Activated CD4-positive, alpha-beta T cell treated with anti-CD3 and anti-CD28 coated beads for 36 hours (primary cell): ENCODE data around the gene VPS9D1. TPM values are rescaled to one million over a fixed set of nuclear protein-coding genes. Genes with fewer than 3 reads are reported as not detected.

Source experiments
- ATAC-seq: fragments of 200-7000 bp; cut with Tn5 transposase; one replicate; pipeline ENCODE4 v1.10.0; 2021; ENCODE audit warnings: mild to moderate bottlenecking, moderate library complexity
- CTCF ChIA-PET: fragments of 350-600 bp; sonication (Branson Sonifier 250); formaldehyde crosslinking; loops from one replicate; lab custom pipeline; 2021; ENCODE audit warnings: antibody characterized with exemption; lab: Charles Lee
- POLR2A ChIA-PET: fragments of 350-600 bp; sonication (Branson Sonifier 250); formaldehyde crosslinking; loops from one replicate; lab custom pipeline; 2021; ENCODE audit warnings: antibody characterized with exemption, inconsistent platforms; lab: Charles Lee
- DNase-seq: peaks from one replicate; pipeline ENCODE4 v3.0.0-alpha.2; 2020
- H3K27ac Mint-ChIP-seq: one replicate; pipeline ENCODE4 v1.8.0; 2021; ENCODE audit warnings: mixed read lengths
- H3K27me3 Mint-ChIP-seq: one replicate; pipeline ENCODE4 v1.8.0; 2021; ENCODE audit warnings: mixed read lengths
- H3K36me3 Mint-ChIP-seq: one replicate; pipeline ENCODE4 v1.8.0; 2021; ENCODE audit warnings: low read depth, mixed read lengths
- H3K4me1 Mint-ChIP-seq: one replicate; pipeline ENCODE4 v1.8.0; 2021; ENCODE audit warnings: mixed read lengths
- H3K4me3 Mint-ChIP-seq: one replicate; pipeline ENCODE4 v1.8.0; 2021; ENCODE audit warnings: mild to moderate bottlenecking, moderate library complexity, mixed read lengths
- H3K9me3 Mint-ChIP-seq: one replicate; pipeline ENCODE4 v1.8.0; 2021; ENCODE audit warnings: low read depth, mixed read lengths
- intact Hi-C, 2 experiments: fragments of 100-400 bp; cut with DNase I in 1 of 2; cut with micrococcal nuclease in 1 of 2; formaldehyde crosslinking; loops; one replicate each; pipeline versions ENCODE4 v1.14.2 to v1.15.1; 2022 to 2024; cut with DNase I, micrococcal nuclease
- total RNA-seq, 2 experiments: library from RNA; stranded (reverse); gene quantifications; one replicate each; pipeline ENCODE4 v1.2.3, GENCODE V29; 2021

The VPS9D1 gene
- total RNA-seq, 2 experiments from 2014 or later, result 2.0 to 2.6 TPM

- H3K27me3 Mint-ChIP-seq, result no peaks in the 10 kb centered on the region
- H3K27ac Mint-ChIP-seq, result peak overlapping the region; percentile 78
- ChIA-PET POLR2A (no interaction called here), CTCF (interaction anchor here (2.6 kb wide), 1 partner anchor 14 kb away, joined by 11 read pairs; no protein-coding TSS in a partner anchor)
- peaks cover 33% of the 10 kb centered on the region for H3K36me3 Mint-ChIP-seq
- ATAC-seq (no peak), DNase-seq (peak; percentile 50)
- intact Hi-C loops, result loop anchor here (5.0 to 10.0 kb wide), 3 partner anchors 97 to 1266 kb away; partner anchors contain the start of genes MC1R (in 2 of the 2), FANCA (in 1 of the 2) and ZFPM1 (in 1 of the 2)
- peak overlapping the region; percentile 71 for H3K4me3 Mint-ChIP-seq
- H3K9me3 Mint-ChIP-seq, result no peaks in the 10 kb centered on the region
- H3K4me1 Mint-ChIP-seq, result peaks cover 40% of the 10 kb centered on the region
Observed at GRCh38 chr16:89720551-89720812, 216 bp downstream of the VPS9D1 start.

- POLR2A ChIA-PET, result no interaction called here
- intact Hi-C loops, result no loop called here
- H3K36me3 Mint-ChIP-seq, result peaks cover 25% of the 10 kb centered on the region
Observed at GRCh38 chr16:89717688-89718505, 2.8 kb downstream of the VPS9D1 start.

GRCh38 chr16:89716916-89717687 is 3.6 kb downstream of the VPS9D1 start:
- no peak overlapping the region for H3K27ac Mint-ChIP-seq
- no peaks in the 10 kb centered on the region for H3K27me3 Mint-ChIP-seq
- CTCF ChIA-PET, result interaction anchor here (1.0 kb wide), 2 partner anchors 16 to 17 kb away, joined by 3 to 4 read pairs; partner anchors contain the start of gene SPATA2L
- no peak for DNase-seq
- ATAC-seq, result no peak
- H3K9me3 Mint-ChIP-seq, result no peaks in the 10 kb centered on the region
- H3K4me3 Mint-ChIP-seq, result no peak overlapping the region
- H3K4me1 Mint-ChIP-seq, result peaks cover 25% of the 10 kb centered on the region
- H3K36me3 Mint-ChIP-seq, result peaks cover 19% of the 10 kb centered on the region
- POLR2A ChIA-PET, result no interaction called here
- intact Hi-C loops, result no loop called here

More at GRCh38 chr16:89717688-89718505, 2.8 kb downstream of the VPS9D1 start:
- CTCF ChIA-PET, result interaction anchor here (1.0 to 2.6 kb wide), 2 partner anchors 12 to 16 kb away, joined by 3 to 11 read pairs; partner anchors contain the start of gene SPATA2L
- no peaks in the 10 kb centered on the region for H3K27me3 Mint-ChIP-seq
- no peak overlapping the region for H3K27ac Mint-ChIP-seq
- no peak overlapping the region for H3K4me3 Mint-ChIP-seq
- H3K4me1 Mint-ChIP-seq, result peaks cover 28% of the 10 kb centered on the region
- H3K9me3 Mint-ChIP-seq, result no peaks in the 10 kb centered on the region
- ATAC-seq, result no peak
- no peak for DNase-seq

GRCh38 chr16:89716493-89716892 is 4.2 kb downstream of the VPS9D1 start:
- Mint-ChIP-seq H3K27me3 (no peaks in the 10 kb centered on the region), H3K9me3 (no peaks in the 10 kb centered on the region), H3K27ac (no peak overlapping the region), H3K4me3 (no peak overlapping the region), H3K36me3 (peaks cover 19% of the 10 kb centered on the region), H3K4me1 (peaks cover 25% of the 10 kb centered on the region)
- DNase-seq (no peak), ATAC-seq (no peak)
- ChIA-PET CTCF (interaction anchor here (0.7 to 1.0 kb wide), 3 partner anchors 11 to 17 kb away, joined by 3 to 4 read pairs (median 3); partner anchors contain the start of gene SPATA2L), POLR2A (no interaction called here)
- intact Hi-C loops, result no loop called here

GRCh38 chr16:89712274-89712781 is 8.4 kb downstream of the VPS9D1 start:
- ChIA-PET POLR2A (interaction anchor here (0.7 to 1.7 kb wide), 2 partner anchors 9 to 16 kb away, joined by 4 to 6 read pairs; no protein-coding TSS in a partner anchor), CTCF (no interaction called here)
- DNase-seq (no peak), ATAC-seq (no peak)
- Mint-ChIP-seq H3K4me3 (peak overlapping the region; percentile 76), H3K27me3 (no peaks in the 10 kb centered on the region), H3K4me1 (peaks cover 8% of the 10 kb centered on the region), H3K27ac (peak overlapping the region; percentile 58), H3K9me3 (no peaks in the 10 kb centered on the region), H3K36me3 (peaks cover 12% of the 10 kb centered on the region)
- intact Hi-C loops, result no loop called here

GRCh38 chr16:89711601-89712273 is 9.0 kb downstream of the VPS9D1 start:
- DNase-seq, result peak; percentile 92
- Mint-ChIP-seq H3K27ac (no peak overlapping the region), H3K9me3 (no peaks in the 10 kb centered on the region), H3K27me3 (no peaks in the 10 kb centered on the region), H3K4me1 (peaks cover 8% of the 10 kb centered on the region), H3K4me3 (peak overlapping the region; percentile 76), H3K36me3 (peaks cover 10% of the 10 kb centered on the region)
- CTCF ChIA-PET, result interaction anchor here (1.8 kb wide), 1 partner anchor 11 kb away, joined by 7 read pairs; the partner anchor contains the start of gene SPATA2L
- POLR2A ChIA-PET, result no interaction called here
- intact Hi-C loops, result loop anchor here in 1 of 2 experiments (1.0 kb wide), 3 partner anchors 9 to 162 kb away; partner anchors contain the start of genes TCF25 and ZNF276
- ATAC-seq, result peak; percentile 89

- DNase-seq (no peak), ATAC-seq (no peak)
- ChIA-PET CTCF (interaction anchor here (1.1 to 1.8 kb wide), 2 partner anchors 10 to 149 kb away, joined by 3 to 7 read pairs; partner anchors contain the start of gene SPATA2L), POLR2A (interaction anchor here (0.8 kb wide), 1 partner anchor 11 kb away, joined by 3 read pairs; no protein-coding TSS in a partner anchor)
- intact Hi-C loops, result loop anchor here in 1 of 2 experiments (1.0 kb wide), 3 partner anchors 9 to 162 kb away; partner anchors contain the start of genes TCF25 and ZNF276
- H3K9me3 Mint-ChIP-seq, result no peaks in the 10 kb centered on the region
- H3K27me3 Mint-ChIP-seq, result no peaks in the 10 kb centered on the region
- H3K4me3 Mint-ChIP-seq, result peak overlapping the region; percentile 76
- H3K27ac Mint-ChIP-seq, result no peak overlapping the region
- H3K36me3 Mint-ChIP-seq, result peaks cover 10% of the 10 kb centered on the region
- peaks cover 11% of the 10 kb centered on the region for H3K4me1 Mint-ChIP-seq
Observed at GRCh38 chr16:89710709-89711564, 9.8 kb downstream of the VPS9D1 start.

GRCh38 chr16:89709716-89710432 is 10.8 kb downstream of the VPS9D1 start:
- H3K36me3 Mint-ChIP-seq, result peaks cover 7% of the 10 kb centered on the region
- H3K4me1 Mint-ChIP-seq, result peaks cover 10% of the 10 kb centered on the region
- no peaks in the 10 kb centered on the region for H3K9me3 Mint-ChIP-seq
- no peak for DNase-seq
- CTCF ChIA-PET, result interaction anchor here (1.0 to 1.8 kb wide), 3 partner anchors 9 to 150 kb away, joined by 3 to 7 read pairs (median 3); partner anchors contain the start of gene SPATA2L
- intact Hi-C loops, result no loop called here
- H3K4me3 Mint-ChIP-seq, result no peak overlapping the region
- no peak overlapping the region for H3K27ac Mint-ChIP-seq
- H3K27me3 Mint-ChIP-seq, result no peaks in the 10 kb centered on the region
- no peak for ATAC-seq
- POLR2A ChIA-PET, result interaction anchor here (0.8 kb wide), 2 partner anchors 10 to 58 kb away, joined by 3 read pairs; no protein-coding TSS in a partner anchor

- ATAC-seq (no peak), DNase-seq (no peak)
- H3K9me3 Mint-ChIP-seq, result no peaks in the 10 kb centered on the region
- H3K4me1 Mint-ChIP-seq, result peaks cover 6% of the 10 kb centered on the region
- intact Hi-C loops, result no loop called here
- peaks cover 2% of the 10 kb centered on the region for H3K36me3 Mint-ChIP-seq
- ChIA-PET CTCF (interaction anchor here (1.0 kb wide), 1 partner anchor 53 kb away, joined by 3 read pairs; no protein-coding TSS in a partner anchor), POLR2A (interaction anchor here (0.8 kb wide), 1 partner anchor 57 kb away, joined by 3 read pairs; no protein-coding TSS in a partner anchor)
- H3K27ac Mint-ChIP-seq, result no peak overlapping the region
- H3K27me3 Mint-ChIP-seq, result no peaks in the 10 kb centered on the region
- no peak overlapping the region for H3K4me3 Mint-ChIP-seq
Observed at GRCh38 chr16:89709166-89709565, 11.5 kb downstream of the VPS9D1 start.
